ENCODE data around the gene ZFYVE28. TPM values are rescaled to one million over a fixed set of nuclear protein-coding genes. Genes with fewer than 3 reads are reported as not detected.

ZFYVE28 gene
- total and polyA plus RNA-seq, 12 donors, result 4.3 to 24.6 (median 16.0) TPM

GRCh38 chr4:2389691-2390090, 28.8 kb downstream of the ZFYVE28 start:
- H3K4me3 ChIP-seq, result no peak overlapping the region

DNA sequence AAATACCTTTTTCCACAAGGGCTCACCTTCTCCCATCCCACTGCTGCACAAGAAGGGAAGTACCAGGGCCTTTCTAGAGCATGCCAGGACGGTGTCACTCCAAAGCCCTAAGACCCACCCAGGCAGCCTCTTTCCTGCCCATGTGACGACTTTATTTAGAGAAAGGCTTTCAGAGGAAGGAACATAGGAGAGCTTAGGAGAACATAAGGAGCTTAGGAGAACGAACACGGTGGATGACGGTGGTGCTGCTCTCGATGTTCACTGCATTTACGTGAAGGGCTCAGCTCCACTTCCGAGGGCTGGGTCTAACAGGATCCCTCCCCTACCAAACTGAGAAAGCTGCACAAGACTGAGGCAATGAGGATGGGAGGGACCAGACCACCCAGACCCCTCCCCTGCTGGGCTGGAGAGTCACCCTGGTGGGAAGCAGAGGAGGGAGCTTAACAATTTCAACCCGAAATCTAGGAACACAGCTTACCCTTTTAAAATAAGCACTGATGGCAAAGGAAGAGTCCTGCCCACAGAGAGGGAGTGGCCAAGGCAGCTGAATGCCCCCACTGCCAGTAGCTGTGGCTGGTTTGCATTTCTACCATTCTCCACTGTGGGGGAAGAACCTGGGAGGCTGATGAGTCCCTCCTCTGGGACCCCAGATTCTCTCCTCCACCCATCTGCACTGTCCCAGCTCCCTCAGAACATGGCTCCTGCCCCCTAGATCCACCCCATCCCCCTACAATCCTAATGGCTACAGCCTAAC, 29.8 kb downstream of the ZFYVE28 start:
- no peak for TF ChIP-seq POLR2A (IDR thresholded peaks at IDR 0.05)
- TF ChIP-seq, protein P1, sequence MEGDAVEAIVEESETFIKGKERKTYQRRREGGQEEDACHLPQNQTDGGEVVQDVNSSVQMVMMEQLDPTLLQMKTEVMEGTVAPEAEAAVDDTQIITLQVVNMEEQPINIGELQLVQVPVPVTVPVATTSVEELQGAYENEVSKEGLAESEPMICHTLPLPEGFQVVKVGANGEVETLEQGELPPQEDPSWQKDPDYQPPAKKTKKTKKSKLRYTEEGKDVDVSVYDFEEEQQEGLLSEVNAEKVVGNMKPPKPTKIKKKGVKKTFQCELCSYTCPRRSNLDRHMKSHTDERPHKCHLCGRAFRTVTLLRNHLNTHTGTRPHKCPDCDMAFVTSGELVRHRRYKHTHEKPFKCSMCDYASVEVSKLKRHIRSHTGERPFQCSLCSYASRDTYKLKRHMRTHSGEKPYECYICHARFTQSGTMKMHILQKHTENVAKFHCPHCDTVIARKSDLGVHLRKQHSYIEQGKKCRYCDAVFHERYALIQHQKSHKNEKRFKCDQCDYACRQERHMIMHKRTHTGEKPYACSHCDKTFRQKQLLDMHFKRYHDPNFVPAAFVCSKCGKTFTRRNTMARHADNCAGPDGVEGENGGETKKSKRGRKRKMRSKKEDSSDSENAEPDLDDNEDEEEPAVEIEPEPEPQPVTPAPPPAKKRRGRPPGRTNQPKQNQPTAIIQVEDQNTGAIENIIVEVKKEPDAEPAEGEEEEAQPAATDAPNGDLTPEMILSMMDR (IDR thresholded peaks at IDR 0.05), result no peak
- no peak for DNase-seq
- Histone ChIP-seq H3K9me3 (replicated peaks in 1 of 3) (no peaks in the 10 kb centered on the region), H3K4me1 (replicated peaks in 1 of 2) (no peaks in the 10 kb centered on the region), H3K36me3 (replicated peaks in 1 of 2) (no peaks in the 10 kb centered on the region), H3K27ac (no peak overlapping the region), H3K4me3 (no peak overlapping the region), H3K27me3 (no peaks in the 10 kb centered on the region)
- intact Hi-C loops (cut with DNase I), result no loop called here
- WGBS, 4 donors, result 71 to 79% (median 75%) methylated on average over 9 of the region's 9 CpGs

More at GRCh38 chr4:2389691-2390090, 28.8 kb downstream of the ZFYVE28 start:
- 80 to 88% (median 86%) methylated on average over 9 of the region's 9 CpGs for WGBS, 4 donors
- Histone ChIP-seq H3K27ac (no peak overlapping the region), H3K9me3 (replicated peaks in 1 of 3) (no peaks in the 10 kb centered on the region), H3K27me3 (no peaks in the 10 kb centered on the region), H3K4me1 (replicated peaks in 1 of 2) (no peaks in the 10 kb centered on the region), H3K36me3 (replicated peaks in 1 of 2) (no peaks in the 10 kb centered on the region)
- DNase-seq, result no peak
- TF ChIP-seq POLR2A (IDR thresholded peaks at IDR 0.05), result no peak
- TF ChIP-seq, protein P1 (IDR thresholded peaks at IDR 0.05), result no peak
- intact Hi-C loops (cut with DNase I), result no loop called here

GRCh38 chr4:2387829-2388228, 30.6 kb downstream of the ZFYVE28 start:
- Histone ChIP-seq H3K36me3 (replicated peaks in 1 of 2) (no peaks in the 10 kb centered on the region), H3K27me3 (no peaks in the 10 kb centered on the region), H3K9me3 (replicated peaks in 1 of 3) (no peaks in the 10 kb centered on the region), H3K27ac (no peak overlapping the region), H3K4me1 (replicated peaks in 1 of 2) (no peaks in the 10 kb centered on the region), H3K4me3 (no peak overlapping the region)
- intact Hi-C loops (cut with DNase I), result no loop called here
- no peak for DNase-seq
- TF ChIP-seq POLR2A (IDR thresholded peaks at IDR 0.05), result no peak
- TF ChIP-seq, protein P1 (IDR thresholded peaks at IDR 0.05), result no peak
- 94 to 100% (median 95%) methylated on average over 1 to 12 of the region's 12 CpGs for WGBS, 4 donors

DNA sequence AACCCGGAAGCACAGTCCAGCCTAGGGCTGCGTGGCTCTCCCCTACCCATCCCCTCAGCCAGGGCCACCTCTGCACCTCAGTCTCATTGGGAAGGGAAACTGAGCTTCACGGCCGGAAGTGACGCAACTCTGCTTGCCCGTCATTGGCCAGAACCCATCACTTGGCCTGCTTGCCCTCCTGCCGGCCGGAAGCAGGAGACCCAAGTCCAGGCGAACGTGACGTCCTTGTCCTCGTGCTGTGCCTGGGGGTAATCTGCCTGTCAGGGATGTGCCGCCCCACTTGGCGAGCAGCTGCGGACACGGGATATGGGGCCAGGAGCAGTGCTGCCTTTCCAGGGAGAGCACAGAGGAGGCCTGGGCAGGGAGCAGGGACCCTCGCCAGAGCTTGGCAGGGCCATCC, 31.2 kb downstream of the ZFYVE28 start:
- intact Hi-C loops (cut with DNase I), result no loop called here
- Histone ChIP-seq H3K36me3 (replicated peaks in 1 of 2) (no peaks in the 10 kb centered on the region), H3K27me3 (no peaks in the 10 kb centered on the region), H3K9me3 (replicated peaks in 1 of 3) (no peaks in the 10 kb centered on the region), H3K4me1 (replicated peaks in 1 of 2) (no peaks in the 10 kb centered on the region), H3K27ac (no peak overlapping the region), H3K4me3 (no peak overlapping the region)
- DNase-seq, result no peak
- no peak for TF ChIP-seq POLR2A (IDR thresholded peaks at IDR 0.05)
- TF ChIP-seq, protein P1 (IDR thresholded peaks at IDR 0.05), result no peak
- 90 to 94% (median 91%) methylated on average over 11 to 17 of the region's 17 CpGs for WGBS, 4 donors

Data from adrenal gland (tissue), 12 donors.